ENCODE results near the gene ZMIZ1.

The ZMIZ1 gene

DNA sequence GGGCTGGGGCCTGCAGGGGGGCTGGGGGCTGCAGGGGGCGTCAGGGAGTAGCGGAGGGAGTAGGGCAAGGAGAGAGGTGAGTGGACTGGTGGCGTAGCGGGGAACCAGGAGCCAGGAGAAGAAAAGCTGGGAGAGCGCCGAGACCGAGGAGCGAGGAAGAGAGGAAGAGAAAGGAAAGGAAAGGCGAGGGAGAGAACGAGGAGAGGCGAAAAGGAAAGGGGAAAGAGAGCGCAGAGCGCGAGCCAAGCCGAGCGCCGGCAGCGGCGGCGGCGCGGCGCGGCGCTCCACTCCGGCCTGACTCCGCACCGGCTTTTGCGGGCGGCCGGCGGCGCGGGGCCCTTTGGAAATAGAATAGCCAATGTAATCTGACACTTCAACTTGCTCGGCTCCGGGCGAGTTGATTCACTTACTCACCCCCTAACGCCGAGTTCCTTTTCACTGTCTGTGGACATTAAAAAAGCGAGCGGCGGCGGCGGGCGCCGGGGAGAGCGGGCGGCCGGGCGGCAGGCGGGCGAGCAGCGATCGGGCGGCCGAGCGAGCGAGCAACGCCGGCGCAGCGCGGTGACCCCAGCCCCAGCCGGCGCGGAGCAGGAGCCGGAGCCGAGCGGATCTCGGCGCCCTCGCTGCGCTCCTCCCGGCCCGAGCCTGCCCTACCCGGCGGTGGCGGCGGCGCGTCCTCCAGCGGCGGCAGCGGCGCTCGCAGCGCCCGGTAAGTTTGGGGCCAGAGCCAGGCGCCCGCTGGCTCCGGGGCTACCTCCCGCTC lies at the start of gene ZMIZ1:
ZMIZ1 (plus strand) TSS at position 405 of the 763 bp plus-strand sequence. CDS start 132,667 bp downstream, outside the sequence.
- DNase-seq = peak; percentile 83

- no peak for DNase-seq
Observed at GRCh38 chr10:79019441-79020014, 49.2 kb upstream of the ZMIZ1 start.

- DNase-seq = no peak
Observed at GRCh38 chr10:79020015-79020491, 48.7 kb upstream of the ZMIZ1 start.

DNA sequence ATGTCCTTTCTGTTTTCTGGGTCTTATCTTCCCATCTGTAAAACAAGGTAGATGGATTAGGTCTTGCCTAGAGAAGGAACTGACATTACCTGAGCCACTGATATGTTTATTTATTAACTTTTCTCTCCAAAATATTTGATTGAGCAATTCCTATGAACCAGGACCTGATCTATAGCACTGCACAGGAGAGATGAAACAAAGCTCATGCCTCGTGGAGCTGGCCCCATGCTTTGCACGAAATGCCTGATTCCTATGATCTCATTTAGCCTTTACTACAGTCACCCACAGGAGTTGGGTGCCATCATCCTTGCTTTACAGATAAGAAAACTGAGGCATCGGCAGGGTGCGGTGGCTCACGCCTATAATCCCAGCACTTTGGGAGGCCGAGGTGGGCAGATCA lies 48.2 kb upstream of the ZMIZ1 start:
- DNase-seq = no peak

DNA sequence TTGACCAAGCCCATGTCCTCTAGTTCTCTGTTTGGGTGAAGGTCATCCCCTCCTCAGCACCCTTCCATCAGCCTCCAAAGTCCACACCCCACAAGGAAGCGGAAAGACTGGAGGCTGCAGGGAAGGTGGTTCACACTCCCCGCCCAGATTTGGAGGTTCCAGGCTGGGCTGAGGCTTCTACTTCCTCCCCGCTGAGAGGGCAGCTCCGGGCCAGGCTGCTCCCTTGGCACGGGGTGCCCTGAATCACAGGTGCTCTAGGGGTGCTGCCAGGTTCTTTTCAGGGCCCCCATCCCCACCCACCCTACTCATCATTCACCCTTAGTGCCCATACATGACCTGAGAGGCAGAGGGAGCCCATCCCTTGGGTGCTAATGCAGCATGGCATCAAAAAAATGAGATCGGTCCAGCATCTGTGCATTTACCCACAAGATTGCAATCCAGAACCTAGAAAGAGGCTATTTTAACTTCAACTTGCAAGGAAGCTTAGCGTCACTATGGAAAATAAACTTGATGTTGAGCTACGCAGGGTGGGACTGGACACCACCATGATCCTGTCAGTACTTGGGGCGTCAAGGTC lies 47.3 kb upstream of the ZMIZ1 start:
- no peak for DNase-seq

- DNase-seq = no peak
Observed at GRCh38 chr10:79021948-79022499, 46.7 kb upstream of the ZMIZ1 start.

DNA sequence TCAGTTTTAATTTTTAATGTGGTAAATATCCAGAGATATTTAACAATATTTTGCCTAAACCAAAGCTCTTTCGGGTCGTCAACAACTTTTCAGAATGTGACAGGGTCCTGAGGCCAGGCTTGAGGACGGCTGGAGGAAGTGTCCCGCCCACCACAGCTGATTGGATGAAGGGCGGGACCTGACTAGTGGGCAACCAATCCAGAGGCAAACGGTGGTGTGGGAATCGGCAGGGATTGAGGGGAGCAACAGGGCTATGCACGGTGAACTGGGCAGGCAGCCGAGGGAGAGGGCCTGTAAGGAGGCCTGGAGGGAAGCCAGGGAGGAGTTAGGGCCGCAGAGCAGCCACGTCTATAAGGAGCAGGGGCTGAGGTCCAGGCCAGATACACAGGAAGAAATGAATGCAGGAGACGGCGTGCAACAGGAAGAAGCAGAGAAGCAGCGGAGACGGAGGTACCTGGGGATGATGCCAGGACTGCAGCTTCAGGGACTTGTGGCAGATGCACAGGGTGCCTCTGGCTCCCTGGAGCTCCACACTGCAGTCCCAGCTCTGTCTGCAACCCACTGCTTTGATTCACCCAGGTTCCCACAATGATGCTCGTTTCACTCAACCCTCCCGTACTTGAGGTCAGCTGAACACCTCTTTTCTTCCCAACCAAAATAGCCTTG lies 46.1 kb upstream of the ZMIZ1 start:
- DNase-seq = peak; percentile 23

DNA sequence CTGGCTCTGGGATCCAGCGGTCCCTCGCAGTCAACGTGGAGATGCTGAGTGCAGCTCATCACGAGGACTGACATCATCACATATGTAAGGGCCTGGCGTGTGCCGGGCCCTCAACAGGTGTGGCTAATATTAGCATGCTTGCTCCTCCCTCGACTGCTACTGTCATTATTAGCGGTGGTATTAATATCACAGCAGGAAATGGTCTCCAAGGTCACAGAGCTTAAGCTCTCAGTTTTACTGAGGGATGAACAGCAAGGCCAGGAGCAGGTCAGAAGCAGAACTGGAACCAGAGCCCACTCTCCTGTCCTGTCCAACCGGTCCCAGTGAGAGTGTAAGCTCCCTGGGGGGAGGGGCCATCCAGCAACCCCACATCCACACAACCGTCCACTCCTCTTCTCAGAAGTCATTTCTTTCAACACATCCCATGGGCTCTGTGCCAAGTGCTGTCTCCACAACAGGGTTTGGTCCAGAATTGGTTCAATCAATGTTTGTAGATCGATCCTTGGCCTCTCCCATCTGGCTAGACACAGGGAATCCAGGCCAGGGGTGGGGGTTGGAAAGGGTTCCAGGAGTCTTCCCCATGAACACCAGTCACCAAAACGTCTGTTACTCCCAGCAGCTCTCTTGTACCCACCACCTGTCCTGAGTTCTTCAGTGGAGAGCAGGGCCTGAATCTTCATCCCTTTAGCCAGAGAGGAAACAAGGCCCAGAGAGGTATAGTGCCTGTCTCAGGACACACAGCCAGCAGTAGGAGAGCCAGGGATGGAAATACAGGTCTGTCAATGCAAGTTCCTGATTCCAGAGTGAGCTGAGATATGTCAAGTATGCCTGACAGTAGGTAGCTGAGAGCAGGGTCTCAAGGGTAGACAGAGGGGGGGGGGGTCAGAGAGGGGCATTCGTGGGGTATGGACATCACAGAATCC lies 45.3 kb upstream of the ZMIZ1 start:
- no peak for DNase-seq

GRCh38 chr10:79024296-79024695 lies 44.5 kb upstream of the ZMIZ1 start:
- no peak for DNase-seq

GRCh38 chr10:79024720-79025198 lies 44.0 kb upstream of the ZMIZ1 start:
- DNase-seq = no peak

DNA sequence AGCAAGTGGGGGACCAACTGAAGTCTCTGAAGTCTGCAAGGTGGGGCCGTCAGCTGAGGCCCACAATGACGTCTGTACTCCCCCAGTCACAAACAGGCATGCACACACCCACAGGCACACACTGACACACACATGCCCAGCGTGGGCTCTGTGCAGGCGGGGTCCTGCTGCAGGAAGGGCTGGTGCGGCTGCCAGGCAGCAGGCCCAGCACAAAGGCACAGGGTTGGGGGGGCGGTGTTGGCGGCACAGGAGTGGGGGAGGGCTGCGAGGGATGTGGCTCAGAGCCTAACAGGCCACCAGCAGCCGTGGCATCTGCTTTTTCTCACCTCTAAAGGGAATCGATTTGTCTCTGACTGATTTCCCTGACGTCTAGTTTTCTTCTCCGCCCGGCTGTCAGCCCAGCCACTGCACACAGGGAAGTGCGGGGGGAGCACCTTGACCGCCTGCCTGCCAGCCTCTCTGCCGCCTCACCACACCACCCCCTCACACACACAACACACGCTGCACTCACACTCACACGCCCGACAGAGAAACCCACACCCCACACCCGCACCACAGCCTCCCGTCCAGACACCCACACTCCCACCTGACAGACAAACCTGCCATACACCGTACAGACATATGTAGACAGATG lies 43.5 kb upstream of the ZMIZ1 start:
- DNase-seq = no peak

GRCh38 chr10:79026341-79026761 lies 42.4 kb upstream of the ZMIZ1 start:
- no peak for DNase-seq

DNA sequence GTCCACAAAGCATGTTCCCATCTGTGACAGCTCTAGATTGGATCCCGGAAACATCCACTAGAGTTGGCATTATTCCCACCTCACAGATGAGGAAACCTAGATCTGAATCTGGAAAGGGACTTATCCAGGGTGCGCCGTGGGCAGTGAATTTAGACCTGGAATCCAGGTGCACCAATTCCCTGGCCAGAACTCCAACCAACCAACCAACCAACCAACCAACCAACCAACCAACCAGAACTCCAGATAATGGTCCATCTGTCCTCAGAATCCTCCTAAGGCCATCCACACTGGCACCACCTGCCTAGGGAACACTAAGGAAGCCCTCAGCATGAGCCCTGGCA lies 42.0 kb upstream of the ZMIZ1 start:
- no peak for DNase-seq

DNA sequence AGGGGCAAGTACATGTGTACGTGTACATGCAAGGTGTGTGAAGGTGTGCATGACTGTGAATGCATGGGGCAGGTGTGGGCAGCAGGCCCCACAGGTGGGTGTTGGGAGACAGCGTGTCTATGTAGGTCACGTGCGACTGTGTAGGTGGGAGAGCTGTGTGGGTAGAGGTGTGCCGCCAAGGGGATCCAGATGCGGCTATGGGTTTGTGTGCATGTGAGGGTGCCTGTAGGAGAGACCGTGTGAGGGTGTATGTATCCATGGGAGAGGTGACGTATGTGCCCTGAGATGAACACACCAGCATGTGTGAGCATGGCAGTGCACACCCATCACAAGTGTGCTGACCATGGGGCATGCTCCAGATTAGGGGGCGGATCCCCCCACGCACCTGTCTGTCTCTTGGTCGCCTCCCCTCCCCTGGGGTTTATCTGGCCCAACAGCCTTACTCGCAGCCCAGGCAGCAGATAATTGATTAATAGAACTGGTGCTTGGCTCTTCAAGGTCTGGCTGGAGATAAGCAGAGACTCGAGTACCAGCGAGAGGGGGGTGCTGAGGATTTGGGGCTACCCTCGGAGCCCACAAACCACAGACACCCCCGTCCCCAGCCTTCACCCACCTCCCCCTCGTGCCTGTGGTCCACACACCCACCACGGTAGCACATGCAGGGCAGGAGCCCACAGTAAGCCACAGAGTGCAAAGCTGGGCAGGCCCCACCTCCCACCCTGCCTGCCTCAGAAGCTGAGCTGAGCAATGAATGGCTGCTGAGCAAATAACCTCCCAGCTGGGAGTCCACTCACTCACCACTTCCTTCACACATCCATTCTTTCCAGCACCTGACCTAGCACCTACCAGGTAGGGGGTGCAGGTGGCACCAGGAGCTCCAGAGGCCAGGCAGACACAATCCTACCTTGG lies 41.4 kb upstream of the ZMIZ1 start:
- DNase-seq = no peak

DNA sequence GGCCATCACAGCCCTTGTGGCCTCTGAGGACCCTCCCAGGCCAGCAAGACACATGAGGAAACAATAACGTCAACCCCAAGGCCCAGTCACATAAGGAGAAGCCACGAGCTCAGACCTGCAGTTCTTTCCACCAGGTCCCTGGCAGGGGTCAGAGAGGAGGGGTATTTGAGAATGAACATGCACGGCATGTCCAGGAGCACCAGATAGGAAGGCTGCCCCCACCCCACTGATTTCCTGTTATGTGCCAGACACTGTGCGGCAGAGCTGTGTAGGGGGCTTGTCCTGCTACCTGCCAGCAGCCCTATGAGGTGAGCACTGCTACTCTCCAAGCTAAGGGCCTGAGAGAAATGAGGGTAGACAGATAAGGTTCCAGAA lies 40.7 kb upstream of the ZMIZ1 start:
- DNase-seq = no peak

- no peak for DNase-seq
Observed at GRCh38 chr10:79028451-79029010, 40.2 kb upstream of the ZMIZ1 start.

DNA sequence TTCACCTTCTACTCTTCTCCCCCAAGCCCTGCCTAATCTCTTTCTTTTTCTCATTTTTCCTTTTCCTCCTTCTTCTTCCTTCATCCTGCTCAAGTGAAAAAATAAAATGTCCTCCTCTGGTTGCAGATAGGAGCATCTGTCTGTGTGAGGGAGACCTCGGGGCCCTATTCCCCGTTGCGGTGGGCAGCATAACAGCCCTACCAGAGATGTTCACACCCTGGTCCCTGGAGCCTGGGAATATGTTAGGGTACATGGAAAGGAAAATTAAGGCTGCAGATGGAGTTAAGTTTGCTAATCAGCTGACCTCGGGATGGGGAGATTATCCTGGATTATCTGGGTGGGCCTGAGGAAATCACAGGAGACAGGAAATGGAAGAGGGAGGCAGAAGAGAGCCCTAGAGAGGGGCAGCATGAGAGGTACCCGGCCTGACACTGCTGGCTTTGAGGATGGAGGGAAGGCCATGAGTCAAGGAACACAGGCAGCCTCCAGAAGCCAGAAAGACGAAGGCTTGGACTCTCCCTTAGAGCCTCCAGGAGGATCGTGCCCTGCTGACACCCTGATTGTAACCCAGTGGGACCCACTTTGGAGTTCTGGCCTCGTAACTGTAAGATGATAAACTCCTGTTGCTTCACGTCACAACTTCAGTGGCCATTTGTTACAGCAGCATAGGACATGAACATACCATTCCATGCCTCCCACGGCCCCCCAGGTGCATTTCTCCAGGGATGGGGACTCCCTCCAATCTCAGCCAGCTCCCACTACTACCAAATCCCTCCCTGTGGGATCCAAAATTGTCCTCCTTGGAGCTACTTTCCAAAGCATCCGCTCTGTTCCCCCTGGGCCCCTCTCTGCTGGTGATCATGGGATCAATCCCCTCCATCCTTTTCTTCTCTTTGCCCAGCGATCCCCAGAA lies 39.0 kb upstream of the ZMIZ1 start:
- no peak for DNase-seq

DNA sequence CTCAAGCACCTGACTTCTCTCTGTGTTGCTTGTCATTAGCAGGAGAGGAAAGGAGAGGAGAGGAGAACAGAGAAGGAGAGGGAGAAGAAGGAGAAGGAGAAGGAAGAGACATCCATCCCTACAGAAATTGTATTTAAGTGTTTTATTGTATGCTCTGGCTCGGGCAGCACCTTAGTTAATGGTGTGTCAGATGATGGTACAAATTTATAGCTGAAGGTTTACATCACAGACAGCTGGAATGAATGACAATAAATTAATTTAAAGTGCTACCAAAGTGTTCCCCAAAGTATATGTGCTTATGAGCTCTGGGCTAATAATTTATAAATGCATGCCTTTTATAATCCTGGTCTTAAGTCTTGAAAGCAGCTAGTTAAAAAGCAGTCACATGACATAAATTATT lies 38.1 kb upstream of the ZMIZ1 start:
- no peak for DNase-seq

GRCh38 chr10:79031723-79032122 lies 37.0 kb upstream of the ZMIZ1 start:
- DNase-seq = no peak
